NCI-H128 (cell line): ENCODE data around the gene ELMO2.

Experiments used
- DNase-seq: peaks from one replicate; lab custom pipeline; 2025; ENCODE audit not compliant: unreplicated experiment; lab: John Stamatoyannopoulos, UW

Gene ELMO2

GRCh38 chr20:46406200-46406985 is at the start of gene ELMO2:
Gene ELMO2 (minus strand): TSS chr20:46406615. CDS start chr20:46394482, 12,133 bp downstream.
- peak; percentile 91 for DNase-seq

GRCh38 chr20:46455729-46456128 is 49.3 kb upstream of the ELMO2 start:
- DNase-seq, result no peak

GRCh38 chr20:46446851-46447250 is 40.4 kb upstream of the ELMO2 start:
- DNase-seq, result no peak

- no peak for DNase-seq
These were observed 33.4 kb upstream of the ELMO2 start for GRCh38 chr20:46439837-46440236.

- no peak for DNase-seq
These were observed 31.8 kb upstream of the ELMO2 start for GRCh38 chr20:46438156-46438750.

- DNase-seq, result no peak
These were observed 28.7 kb upstream of the ELMO2 start for GRCh38 chr20:46435146-46435545.

- DNase-seq, result no peak
These were observed 28.2 kb upstream of the ELMO2 start for GRCh38 chr20:46434597-46434996.

GRCh38 chr20:46433051-46433450 is 26.6 kb upstream of the ELMO2 start:
- DNase-seq, result no peak

- DNase-seq, result no peak
These were observed 24.7 kb upstream of the ELMO2 start for GRCh38 chr20:46430921-46431712.

GRCh38 chr20:46427384-46427783 is 21.0 kb upstream of the ELMO2 start:
- DNase-seq, result no peak

GRCh38 chr20:46423882-46424482 is 17.6 kb upstream of the ELMO2 start:
- DNase-seq, result no peak

GRCh38 chr20:46423342-46423741 is 16.9 kb upstream of the ELMO2 start:
- no peak for DNase-seq

- DNase-seq, result no peak
These were observed 14.5 kb upstream of the ELMO2 start for GRCh38 chr20:46420878-46421277.

- no peak for DNase-seq
These were observed 13.5 kb upstream of the ELMO2 start for GRCh38 chr20:46419882-46420281.

- DNase-seq, result no peak
These were observed 10.4 kb upstream of the ELMO2 start for GRCh38 chr20:46416839-46417238.

GRCh38 chr20:46416421-46416820 is 10.0 kb upstream of the ELMO2 start:
- no peak for DNase-seq

- DNase-seq, result no peak
These were observed 9.4 kb upstream of the ELMO2 start for GRCh38 chr20:46415773-46416172.

- DNase-seq, result no peak
These were observed 8.2 kb upstream of the ELMO2 start for GRCh38 chr20:46414608-46415007.

GRCh38 chr20:46411637-46412036 is 5.2 kb upstream of the ELMO2 start:
- no peak for DNase-seq

- DNase-seq, result no peak
These were observed 1.9 kb upstream of the ELMO2 start for GRCh38 chr20:46408281-46408731.

GRCh38 chr20:46407671-46407996 is 1.2 kb upstream of the ELMO2 start:
- no peak for DNase-seq
